Activated T-cell treated with anti-CD3 and anti-CD28 coated beads, Interleukin-2, amount 50 U/mL, for 1 hour (primary cell): ENCODE results near the gene ADARB2.
"Not testable (repeated sequence)": the region's sequence is repeated elsewhere in the genome, so short reads cannot be mapped to it uniquely, and the experiment has no call there.

Experiments used
- DNase-seq: peaks from one replicate; pipeline ENCODE4 v3.0.0-alpha.2; 2020

The ADARB2 gene

GRCh38 chr10:1171586-1171985, 565.7 kb downstream of the ADARB2 start:
- no peak for DNase-seq

GRCh38 chr10:1171182-1171581, 566.1 kb downstream of the ADARB2 start:
- DNase-seq: no peak

- no peak for DNase-seq
These were observed 566.5 kb downstream of the ADARB2 start for GRCh38 chr10:1170867-1171180.

GRCh38 chr10:1169981-1170866, 567.1 kb downstream of the ADARB2 start:
- DNase-seq: no peak

- no peak for DNase-seq
These were observed 568.0 kb downstream of the ADARB2 start for GRCh38 chr10:1169186-1169885.

GRCh38 chr10:1168763-1169162, 568.6 kb downstream of the ADARB2 start:
- DNase-seq: no peak

GRCh38 chr10:1166828-1167275, 570.5 kb downstream of the ADARB2 start:
- DNase-seq: no peak

- no peak for DNase-seq
These were observed 571.1 kb downstream of the ADARB2 start for GRCh38 chr10:1166101-1166827.

GRCh38 chr10:1163831-1164230, 573.5 kb downstream of the ADARB2 start:
- no peak for DNase-seq

GRCh38 chr10:1163204-1163660, 574.1 kb downstream of the ADARB2 start:
- DNase-seq: no peak

GRCh38 chr10:1162481-1163203, 574.7 kb downstream of the ADARB2 start:
- no peak for DNase-seq

- not testable (repeated sequence) for DNase-seq
These were observed 576.0 kb downstream of the ADARB2 start for GRCh38 chr10:1161315-1161673.

GRCh38 chr10:1160561-1161314, 576.6 kb downstream of the ADARB2 start:
- no peak for DNase-seq

GRCh38 chr10:1159131-1160061, 577.9 kb downstream of the ADARB2 start:
- no peak for DNase-seq

- not testable (repeated sequence) for DNase-seq
These were observed 578.8 kb downstream of the ADARB2 start for GRCh38 chr10:1158536-1158935.

- DNase-seq: no peak
These were observed 579.3 kb downstream of the ADARB2 start for GRCh38 chr10:1158066-1158465.

GRCh38 chr10:1157615-1157933, 579.8 kb downstream of the ADARB2 start:
- no peak for DNase-seq

- DNase-seq: no peak
These were observed 580.3 kb downstream of the ADARB2 start for GRCh38 chr10:1156921-1157614.

- no peak for DNase-seq
These were observed 580.8 kb downstream of the ADARB2 start for GRCh38 chr10:1156616-1156886.

- DNase-seq: no peak
These were observed 581.3 kb downstream of the ADARB2 start for GRCh38 chr10:1155791-1156615.
